ENCODE measurements around the gene ADM5. TPM values are rescaled to one million over a fixed set of nuclear protein-coding genes. Genes with fewer than 3 reads are reported as not detected.

The ADM5 gene
- total and polyA plus RNA-seq, 11 donors: 0.14 to 1.6 (median 0.60) TPM; not detected in 1

DNA sequence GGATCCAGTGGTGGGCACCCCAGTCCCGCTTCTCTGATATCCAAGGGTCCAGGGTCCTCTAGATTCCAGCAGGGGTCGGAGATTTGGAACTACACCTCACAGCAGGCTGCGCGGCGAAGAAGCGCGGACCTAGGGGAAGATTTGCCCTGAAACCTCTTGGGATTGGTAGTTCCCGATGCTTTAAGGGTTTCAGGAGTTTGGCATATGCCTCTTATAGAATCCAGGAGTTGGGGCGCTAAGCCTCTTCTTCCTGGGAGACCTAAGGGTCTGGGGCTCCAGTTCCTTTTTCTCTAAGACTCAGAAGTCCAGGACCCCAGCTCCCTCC lies 23.3 kb upstream of the ADM5 start:
- intact Hi-C loops (cut with DNase I): loop anchor here in 1 of 10 donors (5.0 kb wide), 1 partner anchor 169 kb away; the partner anchor contains the start of gene RPS11
- peak overlapping the region in 11 of 12 donors; percentile 46 to 95 (median 87) for H3K27ac ChIP-seq
- 0 to 1% (median 0%) methylated on average over 9 of the region's 9 CpGs for WGBS, 4 donors

GRCh38 chr19:49667473-49667872 lies 21.9 kb upstream of the ADM5 start:
- Histone ChIP-seq H3K9me3 (no peaks in the 10 kb centered on the region), H3K27ac (no peak overlapping the region), H3K4me3 (no peak overlapping the region), H3K27me3 (no peaks in the 10 kb centered on the region), H3K4me1 (peaks cover 0 to 38% (median 22%) of the 10 kb centered on the region in 12 donors), H3K36me3 (peaks cover 0 to 18% (median 6%) of the 10 kb centered on the region in 9 donors)
- no peak for ATAC-seq
- WGBS, 4 donors: 88 to 92% (median 90%) methylated on average over 2 of the region's 2 CpGs
- TF ChIP-seq, protein P1, sequence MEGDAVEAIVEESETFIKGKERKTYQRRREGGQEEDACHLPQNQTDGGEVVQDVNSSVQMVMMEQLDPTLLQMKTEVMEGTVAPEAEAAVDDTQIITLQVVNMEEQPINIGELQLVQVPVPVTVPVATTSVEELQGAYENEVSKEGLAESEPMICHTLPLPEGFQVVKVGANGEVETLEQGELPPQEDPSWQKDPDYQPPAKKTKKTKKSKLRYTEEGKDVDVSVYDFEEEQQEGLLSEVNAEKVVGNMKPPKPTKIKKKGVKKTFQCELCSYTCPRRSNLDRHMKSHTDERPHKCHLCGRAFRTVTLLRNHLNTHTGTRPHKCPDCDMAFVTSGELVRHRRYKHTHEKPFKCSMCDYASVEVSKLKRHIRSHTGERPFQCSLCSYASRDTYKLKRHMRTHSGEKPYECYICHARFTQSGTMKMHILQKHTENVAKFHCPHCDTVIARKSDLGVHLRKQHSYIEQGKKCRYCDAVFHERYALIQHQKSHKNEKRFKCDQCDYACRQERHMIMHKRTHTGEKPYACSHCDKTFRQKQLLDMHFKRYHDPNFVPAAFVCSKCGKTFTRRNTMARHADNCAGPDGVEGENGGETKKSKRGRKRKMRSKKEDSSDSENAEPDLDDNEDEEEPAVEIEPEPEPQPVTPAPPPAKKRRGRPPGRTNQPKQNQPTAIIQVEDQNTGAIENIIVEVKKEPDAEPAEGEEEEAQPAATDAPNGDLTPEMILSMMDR (IDR thresholded peaks at IDR 0.05): no peak
- TF ChIP-seq POLR2A (IDR thresholded peaks at IDR 0.05): no peak
- intact Hi-C loops (cut with DNase I): loop anchor here in 1 of 10 donors (5.0 kb wide), 1 partner anchor 170 kb away; the partner anchor contains the start of gene RPS11
- no peak for DNase-seq

More for the DNA sequence above, 23.3 kb upstream of the ADM5 start:
- peaks cover 0 to 32% (median 19%) of the 10 kb centered on the region in 9 donors for H3K36me3 ChIP-seq
- no peaks in the 10 kb centered on the region for H3K9me3 ChIP-seq
- TF ChIP-seq POLR2A (IDR thresholded peaks at IDR 0.05): no peak
- TF ChIP-seq, protein P1 (IDR thresholded peaks at IDR 0.05): peak in 1 of 12 donors; percentile 15
- no peak for ATAC-seq
- peaks cover 0 to 33% (median 17%) of the 10 kb centered on the region in 12 donors for H3K4me1 ChIP-seq
- no peaks in the 10 kb centered on the region for H3K27me3 ChIP-seq
- H3K4me3 ChIP-seq: peak overlapping the region; percentile 61 to 93 (median 76)
- DNase-seq: no peak

- ATAC-seq: no peak
- Histone ChIP-seq H3K27ac (no peak overlapping the region), H3K9me3 (no peaks in the 10 kb centered on the region), H3K27me3 (no peaks in the 10 kb centered on the region), H3K4me1 (peaks cover 0 to 24% (median 14%) of the 10 kb centered on the region in 12 donors), H3K4me3 (no peak overlapping the region), H3K36me3 (peaks cover 0 to 9% (median 0%) of the 10 kb centered on the region in 9 donors)
- 93 to 96% (median 94%) methylated on average over 3 of the region's 3 CpGs for WGBS, 4 donors
- intact Hi-C loops (cut with DNase I): loop anchor here in 1 of 10 donors (5.0 kb wide), 1 partner anchor 172 kb away; the partner anchor contains the start of gene RPS11
- TF ChIP-seq POLR2A (IDR thresholded peaks at IDR 0.05): no peak
- TF ChIP-seq, protein P1 (IDR thresholded peaks at IDR 0.05): no peak
- no peak for DNase-seq
Observed at GRCh38 chr19:49669516-49669915, 19.9 kb upstream of the ADM5 start.

DNA sequence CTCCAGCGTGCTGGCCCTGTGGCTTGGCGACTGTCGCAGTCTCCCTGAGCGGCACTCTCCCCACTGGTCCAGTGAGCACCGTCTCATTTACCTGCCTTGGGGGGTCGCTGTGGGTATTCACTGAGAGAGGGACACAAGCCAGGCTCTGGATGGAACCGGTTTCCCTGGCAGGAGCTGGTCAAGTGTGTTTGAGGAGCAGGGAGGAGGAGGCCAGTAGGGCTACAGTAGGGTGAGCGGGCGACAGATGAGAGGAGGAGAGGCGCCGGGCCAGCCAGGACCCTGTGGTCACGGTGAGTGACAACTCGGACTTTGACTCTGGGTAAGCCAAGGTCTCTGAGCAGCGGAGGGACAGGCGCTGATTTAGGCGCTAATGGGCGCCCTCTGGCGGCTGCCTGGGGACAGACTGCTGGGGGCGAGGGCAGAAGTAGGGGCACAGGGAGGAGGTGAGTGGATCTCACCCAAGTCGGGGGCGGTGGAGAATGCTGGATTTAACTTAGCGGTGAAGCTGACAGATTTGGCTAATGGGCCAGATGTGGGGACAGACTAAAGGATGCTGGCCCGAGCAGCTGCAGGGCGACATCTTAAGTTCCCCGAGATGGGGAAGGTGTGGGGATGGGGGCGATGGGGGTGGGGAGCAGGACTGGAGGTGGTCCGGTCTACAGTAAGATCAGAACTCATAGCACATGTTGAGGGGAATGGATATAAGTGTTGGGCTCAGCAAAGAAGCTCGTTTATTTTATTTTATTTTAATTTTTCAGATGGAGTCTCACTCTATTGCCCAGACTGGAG lies 17.1 kb upstream of the ADM5 start:
- H3K9me3 ChIP-seq: no peaks in the 10 kb centered on the region
- no peak for TF ChIP-seq POLR2A (IDR thresholded peaks at IDR 0.05)
- TF ChIP-seq, protein P1 (IDR thresholded peaks at IDR 0.05): peak; percentile 80 to 95 (median 88)
- H3K27me3 ChIP-seq: no peaks in the 10 kb centered on the region
- WGBS, 4 donors: 20 to 25% (median 24%) methylated on average over 28 of the region's 28 CpGs
- DNase-seq (peak; percentile 72 to 91 (median 84)), ATAC-seq (peak in 1 of 4 donors; percentile 2)
- intact Hi-C loops (cut with DNase I): loop anchor here in 8 of 10 donors (5.0 to 10.0 kb wide), 8 partner anchors 78 to 192 kb away; partner anchors contain the start of genes PRR12 (in 2 of the 8), NOSIP (in 1 of the 8), PNKP (in 1 of the 8) and PRRG2 (in 1 of the 8)
- H3K36me3 ChIP-seq: peaks cover 0 to 9% (median 0%) of the 10 kb centered on the region in 9 donors
- H3K4me1 ChIP-seq: peaks cover 0 to 15% (median 9%) of the 10 kb centered on the region in 12 donors
- H3K4me3 ChIP-seq: peak overlapping the region in 5 of 12 donors; percentile 13 to 37 (median 26)
- H3K27ac ChIP-seq: peak overlapping the region in 11 of 12 donors; percentile 32 to 68 (median 49)
